ENCODE results near the gene AOAH. TPM values are rescaled to one million over a fixed set of nuclear protein-coding genes. Genes with fewer than 3 reads are reported as not detected.

Gene AOAH
- total and polyA plus RNA-seq, 4 experiments from 2014 or later, result 1.5 to 5.4 (median 4.2) TPM

DNA sequence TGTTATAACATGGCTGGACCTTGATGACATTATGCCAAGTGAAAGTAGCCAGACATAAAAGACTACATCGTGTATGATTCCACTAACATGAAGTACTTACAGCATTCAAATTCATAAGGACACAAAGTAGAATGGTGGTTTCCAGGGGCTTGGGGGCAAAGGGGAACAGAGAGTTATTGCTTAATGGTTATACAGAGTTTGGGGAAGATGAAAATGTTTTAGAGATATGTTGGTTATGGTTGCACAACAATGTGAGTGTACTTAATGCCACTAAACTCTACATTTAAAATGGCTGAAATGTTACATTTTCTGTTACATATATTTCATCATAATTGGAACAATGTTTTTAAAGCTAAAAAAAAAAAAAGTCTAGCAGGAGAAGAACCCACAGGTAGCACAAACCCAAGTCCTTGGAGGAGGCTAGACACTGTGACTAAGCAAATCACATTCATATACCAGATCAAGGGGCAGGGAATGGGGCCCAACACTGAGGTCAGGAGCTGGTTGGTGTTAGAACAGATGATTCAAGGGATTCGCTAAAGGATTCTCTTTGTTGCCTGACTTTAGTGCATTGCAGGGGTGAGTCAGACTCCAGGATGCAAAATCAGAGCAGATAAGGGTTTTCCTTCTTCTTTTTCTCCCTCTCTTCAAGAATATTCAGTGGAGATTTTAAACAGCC is 25.1 kb upstream of the AOAH start:
- Mint-ChIP-seq H3K27ac (peak overlapping the region in 2 of 7 donors; percentile 0 to 23), H3K4me1 (peaks cover 5 to 14% (median 9%) of the 10 kb centered on the region in 4 donors), H3K27me3 (peaks cover 0 to 2% of the 10 kb centered on the region in 2 donors), H3K9me3 (peaks cover 0 to 1% (median 0%) of the 10 kb centered on the region in 8 donors), H3K36me3 (no peaks in the 10 kb centered on the region), H3K4me3 (no peak overlapping the region)
- DNase-seq, result no peak
- Histone ChIP-seq H3K4me1 (ENCODE audit: insufficient read depth, low read length) (no peaks in the 10 kb centered on the region), H3K4me3 (ENCODE audit: low read length in 2 of 2) (no peak overlapping the region), H3K27me3 (ENCODE audit: insufficient read depth, low read length) (no peaks in the 10 kb centered on the region), H3K9me3 (ENCODE audit: control insufficient read depth in 1 of 2, low read length in 2 of 2) (no peaks in the 10 kb centered on the region), H3K27ac (ENCODE audit: low read depth, low read length) (no peak overlapping the region), H3K36me3 (ENCODE audit: insufficient read depth, low read length) (no peaks in the 10 kb centered on the region)
- CTCF ChIA-PET (ENCODE audit: partially characterized antibody), result interaction anchor here (1.5 kb wide), 1 partner anchor 237 kb away, joined by 3 read pairs; no protein-coding TSS in a partner anchor
- intact Hi-C loops (cut with micrococcal nuclease), result no loop called here
- POLR2A ChIA-PET (ENCODE audit: partially characterized antibody), result no interaction called here

DNA sequence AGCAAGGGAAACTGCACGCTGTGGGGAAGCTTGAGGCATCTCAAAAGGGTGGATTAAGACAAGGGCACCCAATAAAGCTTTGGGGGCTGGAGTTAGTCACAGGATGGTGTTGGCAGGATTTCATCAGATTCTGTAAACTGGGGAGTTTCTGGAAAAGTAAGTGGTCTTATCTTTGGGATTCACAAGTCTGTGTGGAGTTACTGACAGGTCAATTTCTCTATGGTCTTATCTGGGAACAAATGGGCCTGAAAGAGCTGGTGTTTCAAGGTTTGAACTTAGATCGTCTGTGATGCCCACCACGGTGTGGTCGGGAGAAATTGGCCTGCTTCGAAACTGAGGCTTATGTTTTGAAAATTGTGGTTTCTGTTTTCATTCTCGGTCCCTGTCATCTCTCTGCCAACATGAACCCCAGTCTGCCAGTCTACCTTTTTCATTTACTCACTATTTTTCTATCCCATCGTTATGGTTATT is 23.8 kb upstream of the AOAH start:
- H3K9me3 ChIP-seq (ENCODE audit: control insufficient read depth in 1 of 2, low read length in 2 of 2), result no peaks in the 10 kb centered on the region
- H3K27me3 ChIP-seq (ENCODE audit: insufficient read depth, low read length), result no peaks in the 10 kb centered on the region
- peaks cover 0 to 6% (median 0%) of the 10 kb centered on the region in 8 donors for H3K9me3 Mint-ChIP-seq
- CTCF ChIA-PET (ENCODE audit: partially characterized antibody), result interaction anchor here (2.2 kb wide), 1 partner anchor 11 kb away, joined by 9 read pairs; no protein-coding TSS in a partner anchor
- peaks cover 0 to 2% of the 10 kb centered on the region in 2 donors for H3K27me3 Mint-ChIP-seq
- peaks cover 5 to 14% (median 9%) of the 10 kb centered on the region in 4 donors for H3K4me1 Mint-ChIP-seq
- no peaks in the 10 kb centered on the region for H3K36me3 ChIP-seq (ENCODE audit: insufficient read depth, low read length)
- no peaks in the 10 kb centered on the region for H3K4me1 ChIP-seq (ENCODE audit: insufficient read depth, low read length)
- intact Hi-C loops (cut with micrococcal nuclease), result no loop called here
- H3K4me3 Mint-ChIP-seq, result peak overlapping the region in 1 of 8 donors; percentile 29
- H3K36me3 Mint-ChIP-seq, result peaks cover 0 to 2% of the 10 kb centered on the region in 2 donors
- H3K27ac ChIP-seq (ENCODE audit: low read depth, low read length), result no peak overlapping the region
- H3K4me3 ChIP-seq (ENCODE audit: low read length in 2 of 2), result no peak overlapping the region
- POLR2A ChIA-PET (ENCODE audit: partially characterized antibody), result interaction anchor here (1.0 kb wide), 1 partner anchor 17 kb away, joined by 3 read pairs; no protein-coding TSS in a partner anchor
- DNase-seq, result no peak
- peak overlapping the region in 1 of 7 donors; percentile 74 for H3K27ac Mint-ChIP-seq

DNA sequence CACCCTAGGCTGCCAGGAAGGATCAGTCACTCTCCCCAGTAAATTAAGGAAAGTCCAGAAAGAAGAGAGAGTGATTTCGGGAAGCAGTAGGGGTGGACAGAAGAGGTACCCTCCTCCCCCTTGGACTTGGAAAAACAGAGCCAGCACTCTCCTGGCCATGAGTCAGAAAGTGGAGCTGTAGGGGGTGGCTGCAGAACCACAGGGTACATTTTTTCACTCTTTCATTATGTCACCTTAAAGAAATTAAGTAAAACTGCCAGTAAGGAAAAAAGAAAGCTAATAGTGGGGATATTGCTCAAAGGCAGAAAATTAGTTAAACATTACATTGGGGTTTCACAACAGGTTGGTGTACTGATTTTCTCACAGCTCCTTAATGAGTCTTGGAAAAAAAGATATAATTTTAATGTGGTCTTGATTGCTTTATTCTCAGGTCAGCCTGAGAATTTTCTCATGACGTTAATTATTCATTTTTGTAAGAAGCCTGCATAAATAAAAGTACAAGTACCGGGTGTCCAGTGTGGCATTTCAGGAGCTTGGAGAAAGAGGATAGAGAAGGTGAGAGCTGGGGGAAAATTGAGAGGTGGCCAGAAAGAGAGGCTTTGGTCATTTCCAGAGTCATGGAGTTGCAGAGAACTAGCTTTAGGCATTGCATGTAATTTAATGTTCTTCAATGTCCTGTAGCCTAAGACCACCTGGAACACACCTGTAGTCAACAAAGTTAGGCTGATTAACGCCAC is 23.2 kb upstream of the AOAH start:
- H3K9me3 Mint-ChIP-seq, result peaks cover 0 to 6% (median 0%) of the 10 kb centered on the region in 8 donors
- Histone ChIP-seq H3K27ac (ENCODE audit: low read depth, low read length) (no peak overlapping the region), H3K4me1 (ENCODE audit: insufficient read depth, low read length) (no peaks in the 10 kb centered on the region), H3K9me3 (ENCODE audit: control insufficient read depth in 1 of 2, low read length in 2 of 2) (no peaks in the 10 kb centered on the region), H3K27me3 (ENCODE audit: insufficient read depth, low read length) (no peaks in the 10 kb centered on the region), H3K4me3 (ENCODE audit: low read length in 2 of 2) (no peak overlapping the region), H3K36me3 (ENCODE audit: insufficient read depth, low read length) (no peaks in the 10 kb centered on the region)
- H3K36me3 Mint-ChIP-seq, result peaks cover 0 to 4% of the 10 kb centered on the region in 2 donors
- POLR2A ChIA-PET (ENCODE audit: partially characterized antibody), result no interaction called here
- no peak overlapping the region for H3K4me3 Mint-ChIP-seq
- intact Hi-C loops (cut with micrococcal nuclease), result no loop called here
- CTCF ChIA-PET (ENCODE audit: partially characterized antibody), result interaction anchor here (2.2 kb wide), 1 partner anchor 12 kb away, joined by 9 read pairs; no protein-coding TSS in a partner anchor
- H3K27me3 Mint-ChIP-seq, result peaks cover 0 to 2% of the 10 kb centered on the region in 2 donors
- no peak for DNase-seq
- peak overlapping the region in 3 of 7 donors; percentile 39 to 71 (median 39) for H3K27ac Mint-ChIP-seq
- H3K4me1 Mint-ChIP-seq, result peaks cover 5 to 14% (median 9%) of the 10 kb centered on the region in 4 donors

DNA sequence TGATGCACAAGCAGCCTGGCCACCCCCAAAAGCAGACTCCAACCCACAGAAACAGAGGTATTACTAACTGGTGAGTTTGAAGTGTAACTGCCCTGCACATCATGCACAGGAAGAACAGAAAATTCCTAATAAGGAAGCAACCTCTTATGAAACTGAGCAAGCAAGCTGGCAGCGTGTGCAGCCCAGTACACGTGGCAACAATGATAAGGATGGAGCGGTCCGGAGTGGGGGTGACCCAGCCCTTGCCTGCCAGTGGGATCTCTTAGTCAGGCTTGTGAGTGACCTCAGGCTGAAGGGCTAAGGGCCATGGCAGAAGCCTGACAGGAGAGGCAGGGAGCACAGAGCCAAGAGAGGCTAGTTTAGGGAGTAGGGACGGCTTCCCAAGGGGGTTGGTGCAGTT is 22.1 kb upstream of the AOAH start:
- intact Hi-C loops (cut with micrococcal nuclease), result no loop called here
- no peaks in the 10 kb centered on the region for H3K4me1 ChIP-seq (ENCODE audit: insufficient read depth, low read length)
- Mint-ChIP-seq H3K36me3 (peaks cover 0 to 4% of the 10 kb centered on the region in 2 donors), H3K9me3 (peaks cover 0 to 6% (median 0%) of the 10 kb centered on the region in 8 donors), H3K27me3 (peaks cover 0 to 2% of the 10 kb centered on the region in 2 donors), H3K4me1 (peaks cover 5 to 14% (median 7%) of the 10 kb centered on the region in 4 donors), H3K27ac (no peak overlapping the region), H3K4me3 (no peak overlapping the region)
- DNase-seq, result no peak
- H3K9me3 ChIP-seq (ENCODE audit: control insufficient read depth in 1 of 2, low read length in 2 of 2), result no peaks in the 10 kb centered on the region
- POLR2A ChIA-PET (ENCODE audit: partially characterized antibody), result no interaction called here
- H3K27ac ChIP-seq (ENCODE audit: low read depth, low read length), result no peak overlapping the region
- no peaks in the 10 kb centered on the region for H3K27me3 ChIP-seq (ENCODE audit: insufficient read depth, low read length)
- CTCF ChIA-PET (ENCODE audit: partially characterized antibody), result no interaction called here
- no peak overlapping the region for H3K4me3 ChIP-seq (ENCODE audit: low read length in 2 of 2)
- no peaks in the 10 kb centered on the region for H3K36me3 ChIP-seq (ENCODE audit: insufficient read depth, low read length)

- no peaks in the 10 kb centered on the region for H3K27me3 ChIP-seq (ENCODE audit: insufficient read depth, low read length)
- H3K4me1 Mint-ChIP-seq, result peaks cover 3 to 13% (median 5%) of the 10 kb centered on the region in 4 donors
- no peak overlapping the region for H3K27ac ChIP-seq (ENCODE audit: low read depth, low read length)
- POLR2A ChIA-PET (ENCODE audit: partially characterized antibody), result no interaction called here
- H3K9me3 Mint-ChIP-seq, result peaks cover 0 to 6% (median 0%) of the 10 kb centered on the region in 8 donors
- peak overlapping the region in 2 of 7 donors; percentile 25 to 74 for H3K27ac Mint-ChIP-seq
- no peak overlapping the region for H3K4me3 ChIP-seq (ENCODE audit: low read length in 2 of 2)
- intact Hi-C loops (cut with micrococcal nuclease), result no loop called here
- H3K36me3 ChIP-seq (ENCODE audit: insufficient read depth, low read length), result no peaks in the 10 kb centered on the region
- CTCF ChIA-PET (ENCODE audit: partially characterized antibody), result no interaction called here
- peaks cover 0 to 4% of the 10 kb centered on the region in 2 donors for H3K36me3 Mint-ChIP-seq
- H3K4me1 ChIP-seq (ENCODE audit: insufficient read depth, low read length), result no peaks in the 10 kb centered on the region
- DNase-seq, result no peak
- peaks cover 0 to 2% of the 10 kb centered on the region in 2 donors for H3K27me3 Mint-ChIP-seq
- H3K9me3 ChIP-seq (ENCODE audit: control insufficient read depth in 1 of 2, low read length in 2 of 2), result no peaks in the 10 kb centered on the region
- no peak overlapping the region for H3K4me3 Mint-ChIP-seq
Observed at GRCh38 chr7:36742911-36743775, 18.8 kb upstream of the AOAH start.

DNA sequence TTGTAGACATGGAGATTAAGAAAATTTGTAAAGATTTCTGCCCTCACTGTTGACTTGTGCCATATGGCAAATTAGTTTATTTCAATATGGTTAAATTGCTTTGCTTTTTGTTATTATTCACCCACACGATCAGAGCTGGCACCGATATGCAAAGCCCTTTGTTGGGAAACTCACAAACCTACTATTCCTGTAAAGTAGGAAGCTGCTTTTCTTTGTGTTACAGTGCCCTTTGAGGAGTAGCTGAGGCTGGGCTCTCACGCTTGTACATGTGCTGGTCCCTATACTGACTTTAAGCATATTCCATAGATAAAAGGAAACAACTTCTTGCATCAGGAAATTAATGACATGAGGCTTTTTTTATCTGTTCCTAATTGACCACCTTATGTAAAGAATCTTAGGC is 17.6 kb upstream of the AOAH start:
- peaks cover 3 to 11% (median 4%) of the 10 kb centered on the region in 4 donors for H3K4me1 Mint-ChIP-seq
- Histone ChIP-seq H3K9me3 (ENCODE audit: control insufficient read depth in 1 of 2, low read length in 2 of 2) (no peaks in the 10 kb centered on the region), H3K27ac (ENCODE audit: low read depth, low read length) (no peak overlapping the region), H3K4me1 (ENCODE audit: insufficient read depth, low read length) (peaks cover 5% of the 10 kb centered on the region), H3K27me3 (ENCODE audit: insufficient read depth, low read length) (no peaks in the 10 kb centered on the region), H3K4me3 (ENCODE audit: low read length in 2 of 2) (no peak overlapping the region), H3K36me3 (ENCODE audit: insufficient read depth, low read length) (no peaks in the 10 kb centered on the region)
- DNase-seq, result no peak
- H3K27me3 Mint-ChIP-seq, result no peaks in the 10 kb centered on the region
- peaks cover 0 to 6% (median 0%) of the 10 kb centered on the region in 8 donors for H3K9me3 Mint-ChIP-seq
- H3K4me3 Mint-ChIP-seq, result no peak overlapping the region
- peak overlapping the region in 2 of 7 donors; percentile 29 to 30 for H3K27ac Mint-ChIP-seq
- ChIA-PET POLR2A (ENCODE audit: partially characterized antibody) (no interaction called here), CTCF (ENCODE audit: partially characterized antibody) (no interaction called here)
- intact Hi-C loops (cut with micrococcal nuclease), result no loop called here
- H3K36me3 Mint-ChIP-seq, result peaks cover 0 to 4% of the 10 kb centered on the region in 2 donors

All from CD4-positive, alpha-beta memory T cell (primary cell).